ENCODE data around the gene JARID2. TPM values are rescaled to one million over a fixed set of nuclear protein-coding genes. Genes with fewer than 3 reads are reported as not detected.
A peak's percentile ranks its signal among the peaks of the same experiment; 100 is the strongest.

JARID2 gene
- total and polyA plus RNA-seq, 2 of the 13 experiments (the other 11 are each of a cell fraction or from before 2014, with no cell fraction given): 7.5 to 10.3 TPM

GRCh38 chr6:15248451-15249370, 2.8 kb downstream of the JARID2 start (continued):
- TF ChIP-seq, protein P1, sequence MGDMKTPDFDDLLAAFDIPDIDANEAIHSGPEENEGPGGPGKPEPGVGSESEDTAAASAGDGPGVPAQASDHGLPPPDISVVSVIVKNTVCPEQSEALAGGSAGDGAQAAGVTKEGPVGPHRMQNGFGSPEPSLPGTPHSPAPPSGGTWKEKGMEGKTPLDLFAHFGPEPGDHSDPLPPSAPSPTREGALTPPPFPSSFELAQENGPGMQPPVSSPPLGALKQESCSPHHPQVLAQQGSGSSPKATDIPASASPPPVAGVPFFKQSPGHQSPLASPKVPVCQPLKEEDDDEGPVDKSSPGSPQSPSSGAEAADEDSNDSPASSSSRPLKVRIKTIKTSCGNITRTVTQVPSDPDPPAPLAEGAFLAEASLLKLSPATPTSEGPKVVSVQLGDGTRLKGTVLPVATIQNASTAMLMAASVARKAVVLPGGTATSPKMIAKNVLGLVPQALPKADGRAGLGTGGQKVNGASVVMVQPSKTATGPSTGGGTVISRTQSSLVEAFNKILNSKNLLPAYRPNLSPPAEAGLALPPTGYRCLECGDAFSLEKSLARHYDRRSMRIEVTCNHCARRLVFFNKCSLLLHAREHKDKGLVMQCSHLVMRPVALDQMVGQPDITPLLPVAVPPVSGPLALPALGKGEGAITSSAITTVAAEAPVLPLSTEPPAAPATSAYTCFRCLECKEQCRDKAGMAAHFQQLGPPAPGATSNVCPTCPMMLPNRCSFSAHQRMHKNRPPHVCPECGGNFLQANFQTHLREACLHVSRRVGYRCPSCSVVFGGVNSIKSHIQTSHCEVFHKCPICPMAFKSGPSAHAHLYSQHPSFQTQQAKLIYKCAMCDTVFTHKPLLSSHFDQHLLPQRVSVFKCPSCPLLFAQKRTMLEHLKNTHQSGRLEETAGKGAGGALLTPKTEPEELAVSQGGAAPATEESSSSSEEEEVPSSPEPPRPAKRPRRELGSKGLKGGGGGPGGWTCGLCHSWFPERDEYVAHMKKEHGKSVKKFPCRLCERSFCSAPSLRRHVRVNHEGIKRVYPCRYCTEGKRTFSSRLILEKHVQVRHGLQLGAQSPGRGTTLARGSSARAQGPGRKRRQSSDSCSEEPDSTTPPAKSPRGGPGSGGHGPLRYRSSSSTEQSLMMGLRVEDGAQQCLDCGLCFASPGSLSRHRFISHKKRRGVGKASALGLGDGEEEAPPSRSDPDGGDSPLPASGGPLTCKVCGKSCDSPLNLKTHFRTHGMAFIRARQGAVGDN (CRISPR knock-in tag; IDR thresholded peaks at IDR 0.05): peak; percentile 82
- no peak for TF ChIP-seq JUN (CRISPR knock-in tag; IDR thresholded peaks at IDR 0.05)
- TF ChIP-seq ZNF776 (CRISPR knock-in tag; IDR thresholded peaks at IDR 0.05): no peak
- peak; percentile 66 for TF ChIP-seq KAT8 (CRISPR knock-in tag; IDR thresholded peaks at IDR 0.05)
- TF ChIP-seq YEATS2 (CRISPR knock-in tag; IDR thresholded peaks at IDR 0.05; ENCODE audit: borderline replicate concordance): peak; percentile 31; the same call in 1 of the 2 replicates
- TF ChIP-seq ZFP82 (CRISPR knock-in tag; IDR thresholded peaks at IDR 0.05; ENCODE audit: borderline replicate concordance): no peak
- TF ChIP-seq, protein P2, sequence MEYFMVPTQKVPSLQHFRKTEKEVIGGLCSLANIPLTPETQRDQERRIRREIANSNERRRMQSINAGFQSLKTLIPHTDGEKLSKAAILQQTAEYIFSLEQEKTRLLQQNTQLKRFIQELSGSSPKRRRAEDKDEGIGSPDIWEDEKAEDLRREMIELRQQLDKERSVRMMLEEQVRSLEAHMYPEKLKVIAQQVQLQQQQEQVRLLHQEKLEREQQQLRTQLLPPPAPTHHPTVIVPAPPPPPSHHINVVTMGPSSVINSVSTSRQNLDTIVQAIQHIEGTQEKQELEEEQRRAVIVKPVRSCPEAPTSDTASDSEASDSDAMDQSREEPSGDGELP (IDR thresholded peaks at IDR 0.05; ENCODE audit: borderline replicate concordance, low read depth): no peak
- peak; percentile 68; the same call in 1 of the 2 replicates for TF ChIP-seq KDM5B (CRISPR knock-in tag; IDR thresholded peaks at IDR 0.05; ENCODE audit: borderline replicate concordance)
- TF ChIP-seq, protein P3, sequence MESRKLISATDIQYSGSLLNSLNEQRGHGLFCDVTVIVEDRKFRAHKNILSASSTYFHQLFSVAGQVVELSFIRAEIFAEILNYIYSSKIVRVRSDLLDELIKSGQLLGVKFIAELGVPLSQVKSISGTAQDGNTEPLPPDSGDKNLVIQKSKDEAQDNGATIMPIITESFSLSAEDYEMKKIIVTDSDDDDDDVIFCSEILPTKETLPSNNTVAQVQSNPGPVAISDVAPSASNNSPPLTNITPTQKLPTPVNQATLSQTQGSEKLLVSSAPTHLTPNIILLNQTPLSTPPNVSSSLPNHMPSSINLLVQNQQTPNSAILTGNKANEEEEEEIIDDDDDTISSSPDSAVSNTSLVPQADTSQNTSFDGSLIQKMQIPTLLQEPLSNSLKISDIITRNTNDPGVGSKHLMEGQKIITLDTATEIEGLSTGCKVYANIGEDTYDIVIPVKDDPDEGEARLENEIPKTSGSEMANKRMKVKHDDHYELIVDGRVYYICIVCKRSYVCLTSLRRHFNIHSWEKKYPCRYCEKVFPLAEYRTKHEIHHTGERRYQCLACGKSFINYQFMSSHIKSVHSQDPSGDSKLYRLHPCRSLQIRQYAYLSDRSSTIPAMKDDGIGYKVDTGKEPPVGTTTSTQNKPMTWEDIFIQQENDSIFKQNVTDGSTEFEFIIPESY (CRISPR knock-in tag; IDR thresholded peaks at IDR 0.05): no peak
- TF ChIP-seq FOSL2 (CRISPR knock-in tag; IDR thresholded peaks at IDR 0.05): peak; percentile 19; the same call in 1 of the 2 replicates
- TF ChIP-seq KLF15 (CRISPR knock-in tag; IDR thresholded peaks at IDR 0.05; ENCODE audit: borderline replicate concordance): no peak
- no peak; the same call in none of the 2 replicates for TF ChIP-seq SSRP1 (CRISPR knock-in tag; IDR thresholded peaks at IDR 0.05)
- TF ChIP-seq, protein P4, sequence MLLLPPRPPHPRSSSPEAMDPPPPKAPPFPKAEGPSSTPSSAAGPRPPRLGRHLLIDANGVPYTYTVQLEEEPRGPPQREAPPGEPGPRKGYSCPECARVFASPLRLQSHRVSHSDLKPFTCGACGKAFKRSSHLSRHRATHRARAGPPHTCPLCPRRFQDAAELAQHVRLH (CRISPR knock-in tag; IDR thresholded peaks at IDR 0.05; ENCODE audit: borderline replicate concordance, low read depth): no peak; the same call in 1 of the 2 replicates
- 0 out of 2 replicates have a peak, but pooled peaks have one; percentile 15 for TF ChIP-seq ZNF614 (CRISPR knock-in tag; IDR thresholded peaks at IDR 0.05; ENCODE audit: borderline replicate concordance)
- TF ChIP-seq CHD4 (IDR thresholded peaks at IDR 0.05; ENCODE audit: borderline replicate concordance, low read length): no peak
- TF ChIP-seq, protein P5, sequence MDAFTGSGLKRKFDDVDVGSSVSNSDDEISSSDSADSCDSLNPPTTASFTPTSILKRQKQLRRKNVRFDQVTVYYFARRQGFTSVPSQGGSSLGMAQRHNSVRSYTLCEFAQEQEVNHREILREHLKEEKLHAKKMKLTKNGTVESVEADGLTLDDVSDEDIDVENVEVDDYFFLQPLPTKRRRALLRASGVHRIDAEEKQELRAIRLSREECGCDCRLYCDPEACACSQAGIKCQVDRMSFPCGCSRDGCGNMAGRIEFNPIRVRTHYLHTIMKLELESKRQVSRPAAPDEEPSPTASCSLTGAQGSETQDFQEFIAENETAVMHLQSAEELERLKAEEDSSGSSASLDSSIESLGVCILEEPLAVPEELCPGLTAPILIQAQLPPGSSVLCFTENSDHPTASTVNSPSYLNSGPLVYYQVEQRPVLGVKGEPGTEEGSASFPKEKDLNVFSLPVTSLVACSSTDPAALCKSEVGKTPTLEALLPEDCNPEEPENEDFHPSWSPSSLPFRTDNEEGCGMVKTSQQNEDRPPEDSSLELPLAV (CRISPR knock-in tag; conservative IDR thresholded peaks at IDR 0.05; ENCODE audit: low read depth): no peak
- TF ChIP-seq NFKBIZ (CRISPR knock-in tag; IDR thresholded peaks at IDR 0.05): no peak
- TF ChIP-seq REXO4 (CRISPR knock-in tag; IDR thresholded peaks at IDR 0.05; ENCODE audit: borderline replicate concordance): no peak
- TF ChIP-seq SKI (IDR thresholded peaks at IDR 0.05; ENCODE audit: partially characterized antibody): no peak
- TF ChIP-seq SIN3A (IDR thresholded peaks at IDR 0.05; ENCODE audit: borderline replicate concordance, low read depth, low read length): no peak

Data from HepG2 (cell line).